ENCODE data around the gene NBPF1.
"Not testable (repeated sequence)": the region's sequence is repeated elsewhere in the genome, so short reads cannot be mapped to it uniquely, and the experiment has no call there.

GRCh38 chr1:16513412-16514106 lies 99.8 kb downstream of the NBPF1 start:
- TF ChIP-seq, protein P1, sequence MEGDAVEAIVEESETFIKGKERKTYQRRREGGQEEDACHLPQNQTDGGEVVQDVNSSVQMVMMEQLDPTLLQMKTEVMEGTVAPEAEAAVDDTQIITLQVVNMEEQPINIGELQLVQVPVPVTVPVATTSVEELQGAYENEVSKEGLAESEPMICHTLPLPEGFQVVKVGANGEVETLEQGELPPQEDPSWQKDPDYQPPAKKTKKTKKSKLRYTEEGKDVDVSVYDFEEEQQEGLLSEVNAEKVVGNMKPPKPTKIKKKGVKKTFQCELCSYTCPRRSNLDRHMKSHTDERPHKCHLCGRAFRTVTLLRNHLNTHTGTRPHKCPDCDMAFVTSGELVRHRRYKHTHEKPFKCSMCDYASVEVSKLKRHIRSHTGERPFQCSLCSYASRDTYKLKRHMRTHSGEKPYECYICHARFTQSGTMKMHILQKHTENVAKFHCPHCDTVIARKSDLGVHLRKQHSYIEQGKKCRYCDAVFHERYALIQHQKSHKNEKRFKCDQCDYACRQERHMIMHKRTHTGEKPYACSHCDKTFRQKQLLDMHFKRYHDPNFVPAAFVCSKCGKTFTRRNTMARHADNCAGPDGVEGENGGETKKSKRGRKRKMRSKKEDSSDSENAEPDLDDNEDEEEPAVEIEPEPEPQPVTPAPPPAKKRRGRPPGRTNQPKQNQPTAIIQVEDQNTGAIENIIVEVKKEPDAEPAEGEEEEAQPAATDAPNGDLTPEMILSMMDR (IDR thresholded peaks at IDR 0.05) = not testable (repeated sequence)
- peak; percentile 64 for TF ChIP-seq POLR2A (IDR thresholded peaks at IDR 0.05)
